Kidney epithelial cell (primary cell): ENCODE measurements around the gene ECEL1. TPM values are rescaled to one million over a fixed set of nuclear protein-coding genes. Genes with fewer than 3 reads are reported as not detected.
"Not testable (repeated sequence)": the region's sequence is repeated elsewhere in the genome, so short reads cannot be mapped to it uniquely, and the experiment has no call there.

Source experiments
- DNase-seq: peaks from one replicate; pipeline ENCODE4 v3.0.0-alpha.2; 2010; ENCODE audit warnings: low read depth
- H3K27me3 ChIP-seq: 2 replicates; pipeline ENCODE4 v1.6.0; 2011; ENCODE audit warnings: low read length; ENCODE audit not compliant: control insufficient read depth, insufficient read depth
- H3K36me3 ChIP-seq: 2 replicates; pipeline ENCODE4 v1.5.1; 2011; ENCODE audit warnings: low read length; ENCODE audit not compliant: control insufficient read depth, insufficient read depth
- H3K4me3 ChIP-seq: 2 replicates; pipeline ENCODE4 v1.5.1; 2011; ENCODE audit warnings: low read depth, mild to moderate bottlenecking, control low read depth, low read length
- total RNA-seq: library from RNA; depleted of rRNA; stranded (reverse); fragments of >200 nt; gene quantifications from 2 replicates; pipeline ENCODE4 v1.2.3, GENCODE V29; 2015
- TF ChIP-seq, protein P1 (sequence below): IDR thresholded peaks from 2 replicates; pipeline ENCODE4 v1.5.1; 2011; ENCODE audit warnings: mild to moderate bottlenecking, moderate library complexity, low read length, control low read depth, inconsistent platforms; ENCODE audit not compliant: insufficient read depth, poor library complexity, severe bottlenecking

ECEL1 gene, protein sequence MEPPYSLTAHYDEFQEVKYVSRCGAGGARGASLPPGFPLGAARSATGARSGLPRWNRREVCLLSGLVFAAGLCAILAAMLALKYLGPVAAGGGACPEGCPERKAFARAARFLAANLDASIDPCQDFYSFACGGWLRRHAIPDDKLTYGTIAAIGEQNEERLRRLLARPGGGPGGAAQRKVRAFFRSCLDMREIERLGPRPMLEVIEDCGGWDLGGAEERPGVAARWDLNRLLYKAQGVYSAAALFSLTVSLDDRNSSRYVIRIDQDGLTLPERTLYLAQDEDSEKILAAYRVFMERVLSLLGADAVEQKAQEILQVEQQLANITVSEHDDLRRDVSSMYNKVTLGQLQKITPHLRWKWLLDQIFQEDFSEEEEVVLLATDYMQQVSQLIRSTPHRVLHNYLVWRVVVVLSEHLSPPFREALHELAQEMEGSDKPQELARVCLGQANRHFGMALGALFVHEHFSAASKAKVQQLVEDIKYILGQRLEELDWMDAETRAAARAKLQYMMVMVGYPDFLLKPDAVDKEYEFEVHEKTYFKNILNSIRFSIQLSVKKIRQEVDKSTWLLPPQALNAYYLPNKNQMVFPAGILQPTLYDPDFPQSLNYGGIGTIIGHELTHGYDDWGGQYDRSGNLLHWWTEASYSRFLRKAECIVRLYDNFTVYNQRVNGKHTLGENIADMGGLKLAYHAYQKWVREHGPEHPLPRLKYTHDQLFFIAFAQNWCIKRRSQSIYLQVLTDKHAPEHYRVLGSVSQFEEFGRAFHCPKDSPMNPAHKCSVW
- total RNA-seq, result 2.2 and 2.3 TPM in 2 replicates

DNA sequence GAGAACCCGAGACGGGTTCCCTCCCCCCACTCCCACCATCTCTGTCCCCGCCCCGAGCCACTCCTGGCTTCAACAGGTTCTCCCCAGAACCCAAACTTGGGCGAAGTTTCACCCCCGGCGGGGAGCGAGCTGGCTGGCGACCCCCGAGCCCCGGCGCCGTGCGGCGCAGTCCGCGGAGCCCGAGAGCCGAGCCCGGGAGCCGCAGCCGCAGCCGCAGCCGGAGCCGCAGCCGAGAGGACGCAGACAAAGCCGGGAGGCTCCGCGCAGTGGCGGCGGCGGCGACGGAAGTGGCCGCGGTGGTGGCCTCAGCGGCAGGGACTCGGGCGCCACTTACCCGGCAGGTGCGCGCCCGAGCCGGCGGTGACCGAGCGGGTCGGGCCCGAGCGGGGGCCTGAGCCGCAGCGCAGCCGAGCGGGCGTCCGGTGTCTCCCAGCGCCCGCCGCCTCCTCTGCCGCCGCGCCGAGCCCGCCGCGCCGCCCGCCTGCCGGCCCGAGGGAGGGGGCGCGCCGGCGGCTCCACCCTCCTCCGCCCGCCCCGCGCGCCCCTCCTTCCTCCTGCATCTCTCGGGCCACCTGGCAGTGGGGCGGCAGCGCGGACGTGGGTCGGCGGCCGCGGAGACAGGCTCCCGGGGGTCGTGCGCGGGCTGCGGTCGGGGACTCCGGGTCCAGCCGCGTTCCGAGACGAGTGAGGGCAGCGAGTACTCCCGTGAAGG is at the start of gene ECEL1:
ECEL1 (minus strand) TSS at position 450 of the 712 bp plus-strand sequence. CDS start 1,181 bp downstream, outside the sequence.
- TF ChIP-seq, protein P1, sequence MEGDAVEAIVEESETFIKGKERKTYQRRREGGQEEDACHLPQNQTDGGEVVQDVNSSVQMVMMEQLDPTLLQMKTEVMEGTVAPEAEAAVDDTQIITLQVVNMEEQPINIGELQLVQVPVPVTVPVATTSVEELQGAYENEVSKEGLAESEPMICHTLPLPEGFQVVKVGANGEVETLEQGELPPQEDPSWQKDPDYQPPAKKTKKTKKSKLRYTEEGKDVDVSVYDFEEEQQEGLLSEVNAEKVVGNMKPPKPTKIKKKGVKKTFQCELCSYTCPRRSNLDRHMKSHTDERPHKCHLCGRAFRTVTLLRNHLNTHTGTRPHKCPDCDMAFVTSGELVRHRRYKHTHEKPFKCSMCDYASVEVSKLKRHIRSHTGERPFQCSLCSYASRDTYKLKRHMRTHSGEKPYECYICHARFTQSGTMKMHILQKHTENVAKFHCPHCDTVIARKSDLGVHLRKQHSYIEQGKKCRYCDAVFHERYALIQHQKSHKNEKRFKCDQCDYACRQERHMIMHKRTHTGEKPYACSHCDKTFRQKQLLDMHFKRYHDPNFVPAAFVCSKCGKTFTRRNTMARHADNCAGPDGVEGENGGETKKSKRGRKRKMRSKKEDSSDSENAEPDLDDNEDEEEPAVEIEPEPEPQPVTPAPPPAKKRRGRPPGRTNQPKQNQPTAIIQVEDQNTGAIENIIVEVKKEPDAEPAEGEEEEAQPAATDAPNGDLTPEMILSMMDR, result no peak
- Histone ChIP-seq H3K27me3 (peaks cover 66% of the 10 kb centered on the region), H3K4me3 (no peak within 1 kb of the TSS), H3K36me3 (no peaks in the 10 kb centered on the region)
- no peak for DNase-seq

DNA sequence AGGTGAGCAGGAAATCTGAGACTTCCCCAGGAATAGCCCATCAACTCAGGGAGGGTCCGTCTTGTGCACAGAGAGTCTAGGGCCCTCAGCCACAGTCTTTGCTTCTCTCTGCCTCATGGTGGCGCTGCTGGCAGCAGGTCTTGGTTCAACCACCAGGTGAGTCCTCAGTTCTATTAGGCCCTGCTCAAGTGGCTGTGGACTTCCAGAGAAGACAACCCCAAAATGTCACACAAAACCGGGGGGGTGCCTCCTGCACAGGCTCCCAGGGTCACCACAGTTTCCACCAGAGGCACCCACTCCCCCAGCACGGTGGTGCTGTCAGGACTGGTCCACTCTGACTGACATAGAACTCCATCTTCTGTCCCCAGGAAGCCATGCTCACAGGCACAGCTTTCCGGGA is 49.4 kb upstream of the ECEL1 start:
- Histone ChIP-seq H3K4me3 (no peak overlapping the region), H3K36me3 (no peaks in the 10 kb centered on the region), H3K27me3 (peaks cover 30% of the 10 kb centered on the region)
- TF ChIP-seq, protein P1, result peak; percentile 31
- DNase-seq, result no peak

DNA sequence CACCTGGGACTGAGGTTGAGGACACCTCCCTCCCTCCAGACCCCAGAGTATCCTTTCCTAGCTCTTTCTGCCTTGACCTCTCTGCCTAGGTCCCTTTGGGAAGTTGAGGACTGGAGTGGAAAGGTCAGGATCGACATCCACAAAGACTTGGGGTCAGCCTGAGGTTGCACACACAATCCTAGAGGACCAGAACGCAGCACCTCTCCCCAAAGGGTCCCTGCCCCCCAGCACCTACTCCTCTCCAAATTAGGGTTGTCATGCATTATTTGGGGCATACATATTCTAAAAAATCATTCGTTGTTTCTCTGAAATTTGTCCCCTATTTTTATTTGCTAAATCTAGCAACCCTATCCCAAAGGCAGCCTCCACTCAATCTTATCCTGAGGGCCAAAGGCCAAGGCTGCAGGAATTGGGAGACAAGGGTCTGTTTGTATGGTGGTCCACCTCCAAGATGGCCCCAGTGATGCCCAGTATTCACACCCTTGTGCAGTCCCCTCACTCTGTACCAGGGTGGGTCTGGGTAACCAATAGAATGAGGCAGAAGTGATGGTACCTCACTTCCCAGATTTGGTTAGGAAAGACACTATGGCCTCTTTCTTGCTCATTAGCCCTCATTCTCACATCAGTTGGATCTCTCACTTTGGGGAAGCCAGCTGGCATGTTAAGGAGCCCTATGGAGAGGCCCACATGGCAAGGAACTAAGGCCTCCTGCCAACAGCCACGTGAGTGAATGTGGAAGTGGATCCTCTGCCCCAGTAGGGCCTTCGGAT is 48.3 kb upstream of the ECEL1 start:
- no peaks in the 10 kb centered on the region for H3K36me3 ChIP-seq
- H3K4me3 ChIP-seq, result no peak overlapping the region
- peaks cover 30% of the 10 kb centered on the region for H3K27me3 ChIP-seq
- DNase-seq, result no peak
- TF ChIP-seq, protein P1, result no peak

DNA sequence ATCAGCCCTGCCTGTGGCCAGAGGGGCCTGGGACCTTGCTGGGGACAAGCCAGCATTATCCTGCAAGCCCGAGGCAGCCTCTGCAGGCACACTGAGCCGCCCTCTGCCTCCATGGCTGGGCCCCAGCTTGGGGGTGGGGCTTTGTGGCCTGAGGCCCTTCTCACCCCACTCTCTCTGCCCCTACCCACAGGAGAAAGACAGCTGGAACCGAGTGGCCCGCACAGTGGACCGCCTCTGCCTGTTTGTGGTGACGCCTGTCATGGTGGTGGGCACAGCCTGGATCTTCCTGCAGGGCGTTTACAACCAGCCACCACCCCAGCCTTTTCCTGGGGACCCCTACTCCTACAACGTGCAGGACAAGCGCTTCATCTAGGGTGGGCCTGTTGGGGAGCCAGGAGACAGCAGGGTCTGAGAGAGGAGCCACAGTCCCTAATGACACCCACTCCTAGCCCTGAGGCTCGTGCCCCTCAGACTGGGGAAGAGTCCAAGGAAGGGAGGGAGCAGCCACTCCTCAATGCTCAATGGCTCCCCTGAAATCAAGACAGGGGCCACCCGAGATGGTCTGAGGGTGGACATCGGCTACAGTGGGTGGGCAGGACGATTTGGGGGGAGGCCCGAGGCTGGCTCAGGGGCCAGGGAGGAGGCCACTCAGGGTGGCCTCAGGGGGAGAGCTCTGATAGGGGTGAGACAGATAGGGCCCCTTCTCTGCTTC is 47.5 kb upstream of the ECEL1 start:
- no peaks in the 10 kb centered on the region for H3K36me3 ChIP-seq
- H3K4me3 ChIP-seq, result no peak overlapping the region
- TF ChIP-seq, protein P1, result no peak
- DNase-seq, result no peak
- peaks cover 26% of the 10 kb centered on the region for H3K27me3 ChIP-seq

DNA sequence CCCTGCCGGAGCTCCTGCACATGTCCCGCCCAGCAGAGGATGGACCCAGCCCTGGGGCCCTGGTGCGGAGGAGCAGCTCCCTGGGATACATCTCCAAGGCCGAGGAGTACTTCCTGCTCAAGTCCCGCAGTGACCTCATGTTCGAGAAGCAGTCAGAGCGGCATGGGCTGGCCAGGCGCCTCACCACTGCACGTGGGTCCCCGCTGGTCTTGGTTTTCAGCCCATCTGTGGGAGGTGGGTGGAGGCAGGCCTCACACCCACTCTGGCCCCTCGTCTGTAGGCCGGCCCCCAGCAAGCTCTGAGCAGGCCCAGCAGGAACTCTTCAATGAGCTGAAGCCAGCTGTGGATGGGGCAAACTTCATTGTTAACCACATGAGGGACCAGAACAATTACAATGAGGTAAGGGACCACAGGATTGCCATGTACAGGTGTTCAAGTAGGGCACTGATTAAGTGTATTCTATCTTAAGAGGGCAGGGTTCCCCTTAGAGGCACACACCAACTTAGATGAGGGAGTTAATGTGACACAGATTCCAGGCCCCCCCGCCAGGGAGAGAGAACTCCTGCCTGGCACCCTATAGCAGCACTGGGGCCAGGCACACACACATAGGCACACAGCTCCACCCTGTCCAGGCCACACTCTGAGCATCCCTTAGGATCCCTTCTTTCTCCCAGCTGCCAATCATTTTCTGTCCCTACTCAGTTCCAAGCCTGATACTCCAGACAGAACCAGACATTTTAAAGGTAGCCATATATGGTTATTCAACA is 46.5 kb upstream of the ECEL1 start:
- no peak for DNase-seq
- Histone ChIP-seq H3K27me3 (peaks cover 16% of the 10 kb centered on the region), H3K4me3 (no peak overlapping the region), H3K36me3 (no peaks in the 10 kb centered on the region)
- TF ChIP-seq, protein P1, result no peak

DNA sequence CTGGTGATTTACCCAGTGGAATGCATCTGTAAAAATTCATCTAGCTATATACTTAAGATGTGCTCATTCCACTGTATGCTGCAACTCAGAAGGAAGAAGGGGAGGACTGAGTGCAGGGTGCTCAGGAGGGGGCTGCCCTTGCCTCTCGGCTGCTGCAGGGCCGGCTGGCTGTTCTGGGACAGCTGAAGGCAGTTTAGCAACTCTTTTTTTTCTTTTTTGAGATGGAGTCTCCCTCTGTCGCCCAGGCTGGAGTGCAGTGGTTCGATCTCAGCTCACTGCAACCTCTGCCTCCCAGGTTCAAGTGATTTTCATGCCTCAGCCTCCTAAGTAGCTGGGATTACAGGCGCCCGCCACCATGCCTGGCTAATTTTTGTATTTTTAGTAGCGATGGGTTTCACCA is 45.2 kb upstream of the ECEL1 start:
- H3K36me3 ChIP-seq, H3K4me3 ChIP-seq, DNase-seq: not testable (repeated sequence)
- H3K27me3 ChIP-seq, result peaks cover 15% of the 10 kb centered on the region
